HG02852 (cell line): ENCODE results near the gene GBP5.
"Not testable (repeated sequence)": the region's sequence is repeated elsewhere in the genome, so short reads cannot be mapped to it uniquely, and the experiment has no call there.

Experiments
- ATAC-seq: cut with Tn5 transposase; IDR thresholded peaks from one replicate; pipeline ENCODE4 v1.9.1; 2021; ENCODE audit warnings: mild to moderate bottlenecking, moderate library complexity; ENCODE audit not compliant: unreplicated experiment

GBP5 gene

GRCh38 chr1:89284078-89284763, 11.6 kb upstream of the GBP5 start:
- not testable (repeated sequence) for ATAC-seq

DNA sequence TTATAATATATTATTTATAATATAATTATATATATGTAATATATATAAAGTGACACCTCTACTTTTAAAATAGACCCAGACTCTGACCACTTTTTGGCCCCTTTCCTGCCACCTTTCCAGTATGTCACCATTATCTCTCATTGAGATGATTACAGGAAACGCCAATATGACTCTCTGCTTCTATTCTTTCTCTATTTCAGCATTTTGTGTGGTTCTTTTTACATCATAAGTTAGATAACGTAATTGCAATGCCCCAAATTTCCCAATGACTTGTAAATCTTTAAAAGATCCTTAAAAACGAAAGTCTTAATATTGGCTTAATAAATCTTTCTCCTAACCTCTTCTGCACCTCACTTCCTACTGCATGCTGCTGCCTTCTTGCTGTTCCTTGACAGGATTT, 8.1 kb upstream of the GBP5 start:
- no peak for ATAC-seq

- no peak for ATAC-seq
Observed at GRCh38 chr1:89279011-89279466, 6.4 kb upstream of the GBP5 start.

DNA sequence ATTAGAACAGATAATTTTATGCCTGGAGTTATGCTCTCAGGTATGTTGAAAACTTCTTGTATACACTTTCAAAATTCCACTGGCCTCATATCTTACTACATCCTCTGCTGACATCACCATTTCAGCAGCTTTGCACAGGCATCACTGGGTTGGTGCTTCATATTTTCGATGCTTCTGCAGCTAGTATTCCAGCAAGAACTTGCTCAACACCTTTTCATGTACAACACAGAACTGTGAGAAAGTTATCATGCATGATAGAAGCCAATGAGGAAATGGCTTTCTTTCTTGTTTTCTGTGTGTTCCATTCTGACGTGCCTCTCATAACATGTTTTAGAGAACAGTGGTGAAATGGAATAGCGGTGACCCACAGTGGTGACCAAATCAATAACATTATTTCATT, 5.1 kb upstream of the GBP5 start:
- ATAC-seq, result no peak

DNA sequence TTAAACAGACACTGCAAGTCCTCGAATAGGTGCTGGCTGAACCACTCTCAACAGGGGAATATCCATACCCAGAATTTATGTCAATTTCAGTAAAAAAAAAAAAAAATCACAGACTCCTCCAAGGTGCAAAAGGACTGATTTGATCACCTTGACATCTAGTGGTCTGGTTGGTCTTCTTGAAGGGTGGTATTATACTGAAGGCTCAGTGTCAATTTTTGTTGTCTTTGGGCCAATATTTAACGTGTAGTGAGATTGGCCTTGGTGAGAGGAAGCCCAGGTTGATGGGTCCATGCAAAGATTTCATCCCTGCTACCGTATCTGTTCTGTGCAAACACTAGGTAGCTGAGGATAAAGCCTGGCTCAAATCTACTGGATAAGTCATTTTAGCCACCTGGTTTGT, 4.0 kb upstream of the GBP5 start:
- no peak for ATAC-seq

DNA sequence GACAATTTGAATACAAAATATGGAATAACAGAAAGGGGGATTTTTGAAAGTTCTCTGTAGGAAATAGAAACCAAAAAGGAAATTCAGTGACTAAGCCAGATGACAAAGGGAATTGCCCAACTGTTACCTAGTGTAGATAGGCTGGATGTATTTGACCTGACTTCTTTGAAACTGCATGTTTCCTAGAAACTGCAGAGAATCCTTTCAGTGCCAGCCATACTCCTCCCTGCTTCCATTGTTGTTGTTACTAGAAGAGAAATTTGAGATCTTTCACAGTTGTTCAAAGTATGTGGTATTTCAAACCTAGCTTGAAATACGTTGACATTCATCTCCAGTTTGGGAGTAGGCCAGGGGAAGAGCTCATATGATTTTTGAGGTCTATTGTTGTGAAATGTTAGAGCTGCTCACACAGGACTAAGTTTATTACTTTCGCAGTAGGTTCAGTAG, 1.8 kb upstream of the GBP5 start:
- ATAC-seq, result no peak

- no peak for ATAC-seq
Observed at GRCh38 chr1:89273324-89273778, 691 bp upstream of the GBP5 start.

- ATAC-seq, result no peak
Observed at GRCh38 chr1:89271341-89272015, 1.2 kb downstream of the GBP5 start.

- no peak for ATAC-seq
Observed at GRCh38 chr1:89270423-89270822, 2.2 kb downstream of the GBP5 start.

DNA sequence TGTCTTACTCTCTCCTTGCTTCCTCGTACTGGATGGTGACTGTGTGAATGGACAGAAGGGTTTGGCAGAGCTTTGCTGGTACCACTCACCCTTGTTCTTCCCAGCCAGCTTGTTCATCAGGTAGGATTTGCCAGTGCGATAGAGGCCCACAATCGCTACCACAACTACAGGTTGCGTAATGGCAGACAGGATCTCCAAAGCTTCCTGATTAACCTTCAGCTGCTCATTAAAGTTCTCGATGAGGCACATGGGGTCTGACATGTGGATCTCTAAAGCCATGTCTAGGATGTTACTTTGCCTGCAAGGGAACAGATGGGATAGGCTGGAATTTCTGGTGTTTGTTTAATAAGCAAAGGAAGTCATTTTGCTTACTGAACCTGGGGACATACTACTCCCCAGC, 3.4 kb downstream of the GBP5 start:
- ATAC-seq, result no peak

DNA sequence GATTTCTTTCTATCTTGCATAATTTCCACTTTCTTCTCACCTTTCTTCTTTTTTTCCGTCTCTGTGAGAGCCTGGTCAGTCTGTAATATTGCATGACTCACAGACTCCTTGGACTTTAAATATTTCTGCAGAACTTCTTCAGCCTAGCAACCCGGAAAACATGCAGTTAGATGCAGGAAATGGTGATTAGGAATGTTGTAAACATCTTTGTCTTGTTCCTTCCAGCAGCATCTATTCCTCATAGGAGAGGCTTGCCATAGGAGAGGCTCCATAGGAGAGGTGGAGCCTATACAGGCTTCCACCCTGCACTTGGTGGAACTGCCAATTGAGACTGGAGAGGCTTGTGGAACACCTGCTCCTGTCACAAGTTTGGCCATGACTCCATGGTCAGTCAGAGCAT, 10.0 kb downstream of the GBP5 start:
- no peak for ATAC-seq

- no peak for ATAC-seq
Observed at GRCh38 chr1:89261926-89262515, 10.6 kb downstream of the GBP5 start.

DNA sequence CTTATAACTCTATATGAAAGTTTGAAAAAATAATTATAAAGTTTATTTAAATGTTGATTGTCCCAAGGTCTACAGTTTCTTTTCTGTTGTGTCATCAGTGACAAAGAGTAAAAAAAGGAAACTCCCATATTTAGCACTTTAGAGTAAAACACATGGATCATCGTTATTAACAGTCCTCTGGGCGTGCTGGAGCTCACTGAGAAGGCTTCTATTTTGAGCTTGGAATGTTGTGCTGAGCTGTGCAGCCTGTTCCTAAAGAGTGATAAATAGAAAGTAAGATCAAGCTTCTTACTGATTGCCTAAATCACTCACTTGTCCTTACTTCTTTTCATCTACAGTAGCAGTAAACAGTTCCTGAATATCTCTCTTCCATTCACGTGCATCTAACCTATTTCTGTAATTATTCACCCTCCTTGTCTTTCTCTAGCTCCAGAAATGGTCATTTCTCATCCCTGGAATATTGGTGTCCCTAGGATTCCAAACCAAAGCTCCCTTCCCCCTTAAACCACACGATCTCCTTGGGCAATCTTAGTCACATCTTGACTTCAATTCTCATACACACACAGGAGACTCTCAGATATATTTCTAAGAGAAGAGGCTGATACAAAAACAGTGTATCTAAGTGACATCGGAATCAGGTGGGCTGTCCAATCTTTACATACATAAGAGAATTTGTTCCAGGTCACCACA, 11.9 kb downstream of the GBP5 start:
- no peak for ATAC-seq

- no peak for ATAC-seq
Observed at GRCh38 chr1:89260042-89260441, 12.6 kb downstream of the GBP5 start.

GRCh38 chr1:89259283-89259971, 13.2 kb downstream of the GBP5 start:
- ATAC-seq, result no peak

DNA sequence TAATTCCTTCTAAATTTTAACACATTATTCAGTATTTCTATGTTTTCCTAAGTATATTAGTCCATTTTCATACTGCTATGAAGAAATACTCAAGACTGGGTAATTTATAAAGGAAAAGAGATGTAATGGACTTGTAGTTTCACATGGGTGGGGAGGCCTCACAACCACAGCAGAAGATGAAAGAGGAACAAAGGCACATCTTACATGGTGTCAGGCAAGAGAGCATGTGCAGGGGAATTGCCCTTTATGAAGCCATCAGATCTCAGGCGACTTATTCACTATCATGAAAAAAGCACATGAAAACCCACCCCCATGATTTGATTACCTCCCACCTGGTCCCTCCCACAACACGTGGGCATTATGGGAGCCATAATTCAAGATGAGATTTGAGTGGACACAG, 15.6 kb downstream of the GBP5 start:
- ATAC-seq, result no peak

- ATAC-seq, result not testable (repeated sequence)
Observed at GRCh38 chr1:89255581-89255980, 17.1 kb downstream of the GBP5 start.

- no peak for ATAC-seq
Observed at GRCh38 chr1:89254658-89255287, 17.9 kb downstream of the GBP5 start.

GRCh38 chr1:89243046-89243445, 29.6 kb downstream of the GBP5 start:
- no peak for ATAC-seq
